Endothelial cell of umbilical vein (primary cell): ENCODE measurements around the gene TAPBP. TPM values are rescaled to one million over a fixed set of nuclear protein-coding genes. Genes with fewer than 3 reads are reported as not detected.

ENCODE experiments used
- BruUV-seq: library from RNA; stranded (reverse); fragments of 400-500 nt; replicated peaks from 2 replicates; lab custom pipeline; 2021; lab: Mats Ljungman, UMichigan
- CTCF ChIA-PET: fragments of 300-600, 350-600 bp; sonication (Branson Sonifier 250); formaldehyde crosslinking; loops from one replicate; lab custom pipeline; 2021; ENCODE audit warnings: antibody characterized with exemption, inconsistent platforms; lab: Charles Lee
- POLR2A ChIA-PET: fragments of 300-600, 350-600 bp; sonication (Branson Sonifier 250); formaldehyde crosslinking; loops from one replicate; lab custom pipeline; 2021; ENCODE audit warnings: antibody characterized with exemption, inconsistent platforms; lab: Charles Lee
- DNase-seq: peaks from one replicate; pipeline ENCODE4 v3.0.0-alpha.2; 2011; ENCODE audit warnings: low read depth, low spot score
- FAIRE-seq: peaks from 2 replicates; lab custom pipeline; 2011; peaks lifted over from hg19 to GRCh38; lab: Jason Lieb, UNC
- H2AFZ ChIP-seq: 2 replicates; pipeline ENCODE4 v1.6.0; 2012; ENCODE audit warnings: low read depth, low read length, control low read depth, inconsistent platforms
- H3K27ac ChIP-seq: 2 replicates; pipeline ENCODE4 v1.5.1; 2011; ENCODE audit warnings: low read depth, mild to moderate bottlenecking, control low read depth, low read length, moderate library complexity; ENCODE audit not compliant: insufficient read depth
- H3K27me3 ChIP-seq, 2 experiments: 2 replicates each; pipeline versions ENCODE4 v1.6.0 to v1.6.1; 2011; ENCODE audit warnings: low read length in 2 of 2, mixed read lengths in 1 of 2; ENCODE audit not compliant: control insufficient read depth in 2 of 2, insufficient read depth in 2 of 2
- H3K36me3 ChIP-seq, 2 experiments: 2 replicates in 1 of 2; 3 replicates in 1 of 2; pipeline ENCODE4 v1.5.1; 2011; ENCODE audit warnings: low read length in 2 of 2, mild to moderate bottlenecking in 1 of 2, moderate library complexity in 1 of 2; ENCODE audit not compliant: control insufficient read depth in 2 of 2, insufficient read depth in 2 of 2; ENCODE audit errors: extremely low read depth in 1 of 2
- H3K4me1 ChIP-seq: 3 replicates; pipeline ENCODE4 v1.5.1; 2011; ENCODE audit warnings: mild to moderate bottlenecking, low read length; ENCODE audit not compliant: control insufficient read depth, insufficient read depth; ENCODE audit errors: extremely low read depth
- H3K4me2 ChIP-seq: 2 replicates; pipeline ENCODE4 v1.6.1; 2011; ENCODE audit warnings: low read length, control low read depth, mixed read lengths; ENCODE audit not compliant: insufficient read depth
- H3K4me3 ChIP-seq, 3 experiments: fragments of 200-600 bp in 1 of 3; sonication (generic), shearing (Covaris generic) in 1 of 3; replicated peaks in 1 of 3; 2 replicates each; pipeline ENCODE4 v1.5.1; 2011 to 2016; ENCODE audit warnings: control low read depth in 3 of 3, low read length in 3 of 3, mild to moderate bottlenecking in 2 of 3, inconsistent platforms in 1 of 3, low read depth in 1 of 3, moderate library complexity in 1 of 3; ENCODE audit not compliant: insufficient read depth in 1 of 3
- H3K79me2 ChIP-seq: 2 replicates; pipeline ENCODE4 v1.6.0; 2012; ENCODE audit warnings: low read length, inconsistent platforms; ENCODE audit not compliant: control insufficient read depth, insufficient read depth
- H3K9ac ChIP-seq: replicated peaks from 2 replicates; pipeline ENCODE3; 2011; ENCODE audit warnings: low read length, control low read depth; ENCODE audit not compliant: insufficient read depth; ENCODE audit errors: extremely low read depth
- H3K9me1 ChIP-seq: replicated peaks from 3 replicates; pipeline ENCODE4 v1.6.0; 2011; ENCODE audit warnings: mild to moderate bottlenecking, low read length; ENCODE audit not compliant: control insufficient read depth, insufficient read depth; ENCODE audit errors: extremely low read depth
- H3K9me3 ChIP-seq: replicated peaks from 2 replicates; pipeline ENCODE4 v1.5.1; 2012; ENCODE audit warnings: low read length, inconsistent platforms; ENCODE audit not compliant: control insufficient read depth, insufficient read depth
- H4K20me1 ChIP-seq: replicated peaks from 2 replicates; pipeline ENCODE3; 2011; ENCODE audit warnings: mild to moderate bottlenecking, low read length; ENCODE audit not compliant: control insufficient read depth, insufficient read depth; ENCODE audit errors: extremely low read depth
- EZH2 ChIP-seq: IDR thresholded peaks from 2 replicates; pipeline ENCODE4 v1.6.1; 2012; ENCODE audit warnings: borderline replicate concordance, low read depth, mild to moderate bottlenecking, moderate library complexity, low read length, inconsistent platforms; ENCODE audit not compliant: severe bottlenecking
- FOS ChIP-seq: IDR thresholded peaks from 2 replicates; pipeline ENCODE4 v1.6.1; 2011; ENCODE audit warnings: mild to moderate bottlenecking, low read length, moderate library complexity, borderline replicate concordance; ENCODE audit not compliant: insufficient read depth
- GATA2 ChIP-seq: IDR thresholded peaks from 2 replicates; pipeline ENCODE4 v1.7.0; 2011; ENCODE audit warnings: low read depth, mild to moderate bottlenecking, moderate library complexity, mixed read lengths, low read length; ENCODE audit not compliant: insufficient read length, insufficient read depth
- JUN ChIP-seq: IDR thresholded peaks from 2 replicates; pipeline ENCODE4 v1.6.1; 2011; ENCODE audit warnings: borderline replicate concordance, low read depth; ENCODE audit not compliant: insufficient read length, insufficient read depth
- MAX ChIP-seq: IDR thresholded peaks from 2 replicates; pipeline ENCODE4 v1.6.1; 2011; ENCODE audit not compliant: insufficient read depth, insufficient read length
- MYC ChIP-seq: IDR thresholded peaks from one replicate; pipeline ENCODE4 v1.6.1; 2011; ENCODE audit warnings: mild to moderate bottlenecking, low read depth, low read length
- POLR2A ChIP-seq: IDR thresholded peaks from 2 replicates; pipeline ENCODE4 v1.6.1; 2012; ENCODE audit warnings: low read depth, mild to moderate bottlenecking, control low read depth, low read length
- dilution Hi-C: fragments of 300-500 bp; cut with MboI; formaldehyde crosslinking; loops from one replicate; pipeline ENCODE4 v1.15.0; 2019; ENCODE audit warnings: low sequenced_read_pairs; ENCODE audit not compliant: extremely low pct_ligation_motif_present
- intact Hi-C: fragments of 100-400 bp; cut with micrococcal nuclease; formaldehyde crosslinking; loops from one replicate; pipeline ENCODE4 v1.10.0; 2022
- polyA plus RNA-seq, 4 experiments: library from polyadenylated mRNA; depleted of rRNA in 3 of 4; stranded (reverse) in 3 of 4; unstranded in 1 of 4; fragments of >200 nt; gene quantifications; 2 replicates each; pipeline versions ENCODE4 v1.2.1 to v1.2.3, GENCODE V29; 2011 to 2012; ENCODE audit warnings: missing spikeins in 1 of 4
- total RNA-seq: library from RNA; stranded (reverse); gene quantifications from 2 replicates; pipeline ENCODE4 v1.2.3, GENCODE V29; 2021

TAPBP gene
- total and polyA plus RNA-seq, 2 donors (not counting 3 experiments of a cell fraction or from before 2014, with no cell fraction given), result 69.6 to 98.0 TPM

- peaks cover 53% of the 10 kb centered on the region for H3K4me1 ChIP-seq
- POLR2A ChIA-PET, result no interaction called here
- dilution Hi-C loops, result no loop called here
- CTCF ChIA-PET, result no interaction called here
- H3K9me1 ChIP-seq, result no peaks in the 10 kb centered on the region
- no peak overlapping the region for H3K4me3 ChIP-seq
- TF ChIP-seq JUN, result no peak
- no peak for TF ChIP-seq EZH2
- TF ChIP-seq MYC, result no peak
- no peak for TF ChIP-seq MAX
- TF ChIP-seq FOS, result no peak
- no peak for TF ChIP-seq POLR2A
- TF ChIP-seq GATA2, result no peak
- H3K9me3 ChIP-seq, result no peaks in the 10 kb centered on the region
- H3K27ac ChIP-seq, result peak overlapping the region; percentile 76
- DNase-seq, result no peak
- H3K36me3 ChIP-seq, result peaks cover 5 to 22% of the 10 kb centered on the region in 2 experiments
- H3K9ac ChIP-seq, result no peak overlapping the region
- no peaks in the 10 kb centered on the region for H3K27me3 ChIP-seq
- TSS peak; percentile 16 for BruUV-seq
- peaks cover 37% of the 10 kb centered on the region for H3K79me2 ChIP-seq
- FAIRE-seq, result no peak
- H2AFZ ChIP-seq, result no peak overlapping the region
- intact Hi-C loops, result no loop called here
- H3K4me2 ChIP-seq, result peak overlapping the region; percentile 54
- no peaks in the 10 kb centered on the region for H4K20me1 ChIP-seq
Measured at GRCh38 chr6:33321227-33321626, 7.3 kb upstream of the TAPBP start.
